ENCODE results near the gene PRICKLE2.
A peak's percentile ranks its signal among the peaks of the same experiment; 100 is the strongest.

Gene PRICKLE2

DNA sequence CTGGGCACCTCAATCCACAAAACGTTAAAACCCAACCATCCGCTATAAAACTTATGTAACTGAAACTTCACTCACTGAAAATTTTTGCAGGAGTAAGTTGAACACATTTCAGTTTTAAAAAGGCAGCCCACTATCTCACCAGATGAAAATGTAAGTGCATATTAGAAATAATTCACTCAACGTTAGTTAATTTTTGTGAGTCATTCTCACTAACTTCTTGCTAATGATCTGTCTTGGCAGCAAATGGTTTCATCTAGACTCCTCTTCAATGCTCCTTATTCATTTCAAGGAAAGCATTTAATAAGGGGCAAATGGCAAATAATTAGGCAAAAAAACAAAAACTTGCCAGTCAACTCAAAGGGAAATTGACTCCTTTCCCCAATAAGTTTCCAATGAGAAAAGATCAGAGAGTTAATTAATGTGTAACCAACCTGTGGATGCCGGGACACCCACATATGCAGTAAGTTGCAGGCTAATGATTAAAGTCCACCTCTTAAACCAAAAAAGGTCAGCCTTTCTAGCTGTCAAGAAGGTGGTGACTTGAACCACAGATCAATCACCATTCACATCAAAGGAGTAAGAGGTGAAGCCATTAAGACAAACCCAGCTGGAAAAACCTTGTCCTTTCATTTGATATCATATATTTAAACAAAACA lies 22.9 kb upstream of the PRICKLE2 start:
- no peak for DNase-seq

DNA sequence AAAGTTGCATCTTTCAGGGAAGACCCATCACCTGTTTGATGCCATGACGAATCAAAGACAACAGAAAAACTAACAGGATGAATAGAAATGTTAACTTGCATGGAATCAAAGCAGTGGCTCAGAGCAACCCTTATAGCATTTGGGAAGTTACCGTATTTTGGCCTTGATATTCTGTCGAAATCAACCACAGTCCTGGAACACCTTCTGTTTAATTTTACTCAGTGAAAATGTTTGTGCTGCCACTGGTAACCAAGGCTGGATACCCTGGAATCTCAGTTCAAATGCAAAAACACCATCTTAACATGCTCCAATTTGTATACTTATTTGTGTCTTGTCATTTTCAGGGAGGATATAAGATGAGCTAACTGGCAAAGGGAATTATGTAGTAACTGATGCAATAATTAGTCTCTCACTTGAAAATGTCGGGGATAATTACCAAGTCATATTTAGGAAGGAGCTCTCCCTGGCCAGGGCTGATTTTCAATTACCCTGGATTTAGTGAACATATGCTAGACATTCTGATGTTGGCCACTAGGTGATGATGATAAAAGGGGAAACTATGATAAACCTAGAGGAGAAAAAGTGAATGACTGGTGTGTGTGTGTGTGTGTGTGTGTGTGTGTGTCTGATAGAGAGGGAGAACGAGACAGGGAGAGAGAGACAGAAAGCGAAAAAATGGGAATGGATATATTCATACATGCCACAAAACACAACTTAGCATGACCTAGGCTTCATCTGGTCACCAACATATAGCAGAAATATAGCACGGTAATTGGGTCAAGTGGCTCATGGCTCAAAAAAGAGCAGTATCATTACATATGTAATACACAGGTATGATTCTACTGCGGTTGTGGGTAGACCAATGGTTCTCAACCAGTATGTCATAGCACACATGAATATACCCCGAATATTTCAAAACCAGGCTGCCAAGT lies 19.0 kb upstream of the PRICKLE2 start:
- DNase-seq = no peak

DNA sequence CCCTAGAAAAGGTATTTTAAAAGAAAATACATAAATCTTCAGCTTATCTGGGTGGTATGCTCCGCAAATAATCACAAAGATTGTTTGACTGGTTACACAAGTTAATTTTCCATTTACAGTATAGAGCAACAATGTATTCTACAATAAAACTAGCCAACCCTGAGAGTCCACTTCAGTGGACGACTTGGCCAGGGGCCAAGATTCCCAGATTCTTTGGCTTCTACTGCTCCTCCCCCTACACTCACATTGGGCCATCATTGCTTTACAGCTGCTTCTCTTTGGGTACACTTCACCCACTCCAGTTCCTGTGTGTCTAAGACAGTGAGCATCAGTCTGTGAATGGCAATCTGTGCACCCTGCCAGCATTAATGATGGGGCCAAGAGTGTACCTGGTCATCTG lies 17.2 kb upstream of the PRICKLE2 start:
- no peak for DNase-seq

DNA sequence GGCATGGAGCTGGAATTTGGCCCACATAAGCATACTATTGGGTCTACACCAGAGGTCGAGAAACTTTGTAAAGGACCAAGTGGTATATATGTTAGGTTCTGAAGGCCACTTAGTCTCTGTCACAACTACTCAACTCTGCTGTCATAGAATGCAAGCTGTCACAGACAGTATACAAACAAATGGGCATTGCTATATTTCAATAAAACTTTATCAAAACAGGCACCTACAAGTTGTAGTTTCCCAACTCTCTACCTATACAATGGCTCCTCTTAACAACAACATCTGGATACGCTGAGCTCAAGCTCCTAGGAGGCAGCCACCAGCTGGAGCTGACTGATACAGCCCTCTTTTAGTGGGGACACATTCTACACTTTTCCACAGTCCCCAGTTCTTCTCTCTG lies 15.7 kb upstream of the PRICKLE2 start:
- DNase-seq = no peak

DNA sequence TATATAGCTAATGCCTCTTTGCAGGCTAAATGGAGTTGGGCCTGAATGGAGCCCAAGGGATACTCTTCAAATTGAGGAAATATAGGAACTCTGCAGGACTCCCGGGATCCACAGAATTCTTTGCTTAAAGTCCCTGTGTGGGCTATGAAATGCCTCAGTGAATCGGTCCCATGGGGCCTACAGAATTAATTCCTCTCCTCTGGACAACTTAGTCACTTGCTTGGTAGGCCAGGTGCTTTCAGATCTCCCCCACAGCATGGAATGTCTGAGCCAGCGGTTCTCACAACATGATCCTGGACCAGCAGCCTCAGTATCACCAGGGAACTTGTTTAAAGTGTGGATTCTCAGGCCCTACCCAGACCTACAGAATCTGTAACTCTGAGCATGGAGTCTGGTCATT lies 15.1 kb upstream of the PRICKLE2 start:
- DNase-seq = no peak

DNA sequence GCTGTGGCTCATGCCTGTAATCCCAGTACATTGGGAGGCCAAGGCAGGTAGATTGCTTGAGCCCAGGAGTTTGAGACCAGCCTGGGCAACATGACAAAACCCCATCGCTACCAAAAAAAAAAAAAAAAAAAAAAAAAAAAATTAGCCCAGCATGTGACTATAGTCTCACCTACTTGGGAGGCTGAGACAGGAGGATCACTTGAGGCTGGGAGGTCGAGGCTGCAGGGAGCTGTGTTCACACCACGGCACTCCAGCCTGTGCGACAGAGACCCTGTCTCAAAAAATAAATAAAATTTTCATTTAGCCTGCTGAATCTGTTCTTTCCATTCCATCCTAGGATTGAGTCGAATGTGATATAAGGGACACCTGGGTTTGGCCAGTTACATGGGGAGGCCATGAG lies 14.6 kb upstream of the PRICKLE2 start:
- no peak for DNase-seq

DNA sequence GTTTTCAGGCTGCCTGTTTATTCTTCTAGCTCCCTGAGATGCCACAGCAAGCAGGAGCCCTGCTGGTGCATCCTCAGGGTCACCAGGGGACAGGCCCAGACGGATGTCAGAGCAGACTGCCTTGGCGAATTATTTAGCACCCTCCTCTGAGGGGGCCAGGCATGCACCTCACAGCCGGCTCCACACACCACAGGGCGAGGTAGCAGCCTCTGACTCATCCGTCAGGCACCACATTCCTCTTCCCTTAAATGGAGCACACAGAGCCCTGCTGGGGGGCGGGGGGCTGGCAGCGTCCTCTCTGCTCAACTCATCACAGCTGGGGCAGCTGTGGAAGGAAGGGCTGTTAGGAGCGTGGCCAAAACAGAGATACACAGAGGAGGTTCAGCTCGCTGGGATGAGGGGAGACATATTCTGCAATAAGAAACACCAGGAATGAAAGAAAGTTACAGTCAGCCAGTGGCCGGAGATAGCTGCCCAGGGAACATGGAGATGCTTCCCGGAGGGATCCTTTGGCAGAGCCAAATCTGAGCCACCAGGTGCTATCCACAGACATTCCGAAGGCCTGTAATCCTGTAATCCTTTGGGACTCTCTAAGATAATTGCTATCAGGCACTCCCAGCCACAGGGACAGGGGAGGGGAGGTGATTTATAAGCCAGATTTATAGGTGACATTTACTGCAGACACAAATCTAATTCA lies 13.9 kb upstream of the PRICKLE2 start:
- peak; percentile 91 for DNase-seq

DNA sequence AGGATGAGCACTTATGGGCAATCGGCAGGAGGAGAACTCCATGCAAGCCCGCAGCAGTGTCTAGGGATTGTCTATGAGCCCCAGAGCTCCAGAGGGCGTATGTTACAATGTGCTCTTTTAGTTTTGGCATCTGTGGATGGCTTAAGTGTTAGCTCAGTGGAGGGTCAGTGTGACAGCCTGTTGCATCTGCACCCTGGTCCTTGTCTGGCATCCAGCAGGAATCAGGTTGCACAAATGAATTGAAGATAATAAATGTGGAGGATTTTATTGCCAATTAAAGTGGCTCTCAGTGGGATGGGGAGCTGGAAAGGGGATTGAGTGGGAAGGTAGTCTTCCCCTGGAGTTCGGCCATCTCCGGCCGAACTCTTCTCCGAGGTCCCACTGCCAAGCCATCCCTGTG lies 11.8 kb upstream of the PRICKLE2 start:
- DNase-seq = no peak

DNA sequence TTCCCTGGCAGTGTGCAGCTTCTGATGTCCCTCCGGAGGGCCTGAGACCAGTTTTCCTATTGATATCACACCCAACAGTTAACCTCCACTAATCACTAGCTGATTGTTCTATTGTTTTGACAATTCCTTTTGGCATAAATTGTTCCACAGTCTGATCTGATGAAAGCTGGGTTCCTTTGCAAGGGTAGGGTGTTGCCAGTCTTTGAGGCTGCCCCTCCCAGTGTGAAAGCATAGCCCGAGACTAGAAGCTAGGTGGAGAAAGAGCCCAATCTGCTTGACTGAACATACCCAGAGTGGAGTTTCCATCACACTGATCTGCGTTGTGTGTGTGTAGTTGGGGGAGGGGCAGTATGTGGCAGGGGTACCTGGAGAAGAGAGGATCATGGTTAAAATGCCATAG lies 10.3 kb upstream of the PRICKLE2 start:
- DNase-seq = no peak

DNA sequence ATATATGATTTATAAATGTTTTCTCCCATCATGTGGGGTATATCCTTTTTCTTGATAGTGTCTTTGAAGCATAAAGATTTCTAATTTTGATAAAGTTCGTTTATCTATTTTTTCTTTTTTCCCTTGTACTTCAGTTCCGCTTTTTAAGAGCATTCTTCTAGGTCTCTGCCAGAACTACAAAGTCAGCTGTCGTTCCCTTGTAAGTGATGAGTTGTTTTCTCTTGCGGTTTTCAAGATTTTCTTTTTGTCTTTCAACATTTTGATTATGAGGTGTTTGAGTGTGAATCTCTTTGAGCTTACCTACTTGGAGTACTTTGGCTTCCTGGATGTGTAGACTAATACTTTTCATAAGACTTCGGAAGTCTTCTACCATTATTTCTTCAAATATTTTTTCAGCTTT lies 9.3 kb upstream of the PRICKLE2 start:
- DNase-seq = no peak

DNA sequence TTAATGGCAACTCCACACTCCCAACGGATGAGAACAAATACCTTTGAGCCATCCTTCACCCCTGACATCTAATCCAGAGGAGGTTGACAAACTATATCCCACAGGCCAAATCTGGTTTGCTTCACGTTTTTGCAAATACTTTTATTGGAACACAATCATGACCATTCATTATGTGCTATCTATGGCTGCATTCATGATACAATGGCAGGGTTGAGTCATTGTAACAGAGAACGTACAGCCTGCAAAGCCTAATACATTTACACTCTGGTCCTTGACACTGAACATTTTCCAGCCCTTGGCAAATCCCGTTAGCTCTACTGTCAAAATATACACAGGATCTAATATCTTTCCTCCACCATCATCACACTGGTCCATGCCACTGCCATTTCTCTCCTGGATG lies 7.6 kb upstream of the PRICKLE2 start:
- no peak for DNase-seq

DNA sequence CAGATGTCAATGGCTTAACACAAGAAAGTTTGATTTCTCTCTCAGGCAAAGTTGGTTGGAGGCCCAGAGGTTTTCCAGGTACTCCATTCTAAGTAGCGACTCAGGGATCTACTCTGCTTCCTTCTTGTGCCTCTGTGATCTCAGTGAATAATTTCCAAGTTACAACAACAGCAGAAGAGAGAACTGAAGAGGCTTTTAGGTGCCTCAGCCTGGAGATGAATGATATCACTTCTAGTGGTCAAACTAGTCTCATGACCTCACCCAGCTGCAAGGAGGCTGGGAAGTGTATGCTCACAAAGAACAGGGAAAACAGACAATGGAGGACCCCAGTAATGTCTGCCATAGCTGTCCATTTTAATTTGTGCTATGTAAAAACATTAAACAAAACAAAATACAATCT lies 4.6 kb upstream of the PRICKLE2 start:
- DNase-seq = no peak

DNA sequence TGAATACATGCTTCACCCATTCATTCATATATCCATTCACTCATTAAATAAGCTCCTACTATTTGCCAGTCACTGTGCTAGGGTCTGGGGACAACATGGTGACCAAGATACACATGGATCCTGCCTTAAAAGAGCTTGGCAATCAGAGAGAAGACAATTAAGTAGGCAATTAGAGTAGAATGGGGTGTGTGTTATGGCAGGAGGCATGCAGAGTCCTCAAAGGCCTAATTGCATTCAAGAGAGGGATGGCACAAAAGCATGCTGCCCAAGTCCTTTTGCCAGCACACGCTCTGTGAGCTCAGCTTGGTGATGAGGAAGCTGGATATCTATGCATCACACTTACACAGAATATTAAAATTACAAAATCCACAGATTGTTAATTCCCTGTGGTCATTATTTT lies 2.8 kb upstream of the PRICKLE2 start:
- DNase-seq = no peak

DNA sequence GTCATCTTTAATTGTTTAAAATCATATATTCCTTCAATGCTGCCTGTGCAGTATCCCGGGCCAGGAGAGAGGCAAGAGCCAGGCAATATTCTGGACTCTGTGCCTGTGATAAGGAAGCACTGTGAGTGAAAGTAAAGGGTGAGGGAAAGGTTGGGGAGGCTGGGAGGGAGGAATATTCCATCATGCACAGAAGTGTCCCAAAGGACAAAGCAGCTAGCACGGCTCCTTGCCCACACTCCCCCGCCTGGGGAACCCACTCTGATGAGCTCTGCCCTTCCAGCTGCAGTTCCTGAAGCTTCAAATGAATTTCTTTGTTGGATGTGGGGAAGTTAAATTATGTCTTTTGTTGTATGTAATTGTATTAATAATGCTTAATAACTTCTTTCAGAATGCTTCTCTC lies 1.5 kb upstream of the PRICKLE2 start:
- peak; percentile 20 for DNase-seq

DNA sequence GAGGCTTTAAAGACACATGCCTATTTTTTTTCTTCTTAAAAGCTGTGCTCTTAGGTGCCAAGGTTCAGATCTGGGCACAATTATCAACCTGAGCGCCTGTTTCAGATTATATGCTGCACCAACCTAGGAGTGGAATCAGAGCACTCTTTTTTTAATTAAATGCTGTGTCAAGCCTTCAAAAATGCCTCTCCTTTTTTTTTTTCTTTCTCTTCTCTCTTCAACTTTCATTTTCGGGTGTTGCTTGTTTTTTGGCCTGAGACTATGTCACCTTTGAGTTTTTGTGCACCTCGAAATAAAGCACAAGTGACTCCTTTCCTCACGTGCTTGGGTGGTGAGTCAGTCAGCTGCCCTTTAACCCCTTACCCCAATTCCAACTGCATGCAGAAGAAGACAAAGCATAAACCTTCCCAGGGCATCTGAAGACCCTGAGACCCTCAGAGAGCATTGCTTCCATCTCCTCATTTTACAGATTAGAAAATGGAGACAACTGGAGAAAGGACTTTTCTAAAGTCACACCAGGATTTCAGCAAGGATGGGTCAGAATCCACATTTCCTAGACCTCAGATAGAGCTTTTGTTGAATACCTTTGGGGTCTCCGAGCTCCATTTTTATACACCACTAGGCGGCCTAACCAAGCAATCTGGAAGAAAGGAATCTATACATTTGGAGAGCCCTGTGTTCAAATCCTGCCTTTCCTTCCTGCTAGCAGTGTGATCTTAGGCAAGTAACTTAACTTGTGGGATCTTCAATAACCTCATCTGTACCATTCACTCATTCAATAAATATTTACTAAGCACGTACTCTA lies 631 bp upstream of the PRICKLE2 start:
- no peak for DNase-seq

DNA sequence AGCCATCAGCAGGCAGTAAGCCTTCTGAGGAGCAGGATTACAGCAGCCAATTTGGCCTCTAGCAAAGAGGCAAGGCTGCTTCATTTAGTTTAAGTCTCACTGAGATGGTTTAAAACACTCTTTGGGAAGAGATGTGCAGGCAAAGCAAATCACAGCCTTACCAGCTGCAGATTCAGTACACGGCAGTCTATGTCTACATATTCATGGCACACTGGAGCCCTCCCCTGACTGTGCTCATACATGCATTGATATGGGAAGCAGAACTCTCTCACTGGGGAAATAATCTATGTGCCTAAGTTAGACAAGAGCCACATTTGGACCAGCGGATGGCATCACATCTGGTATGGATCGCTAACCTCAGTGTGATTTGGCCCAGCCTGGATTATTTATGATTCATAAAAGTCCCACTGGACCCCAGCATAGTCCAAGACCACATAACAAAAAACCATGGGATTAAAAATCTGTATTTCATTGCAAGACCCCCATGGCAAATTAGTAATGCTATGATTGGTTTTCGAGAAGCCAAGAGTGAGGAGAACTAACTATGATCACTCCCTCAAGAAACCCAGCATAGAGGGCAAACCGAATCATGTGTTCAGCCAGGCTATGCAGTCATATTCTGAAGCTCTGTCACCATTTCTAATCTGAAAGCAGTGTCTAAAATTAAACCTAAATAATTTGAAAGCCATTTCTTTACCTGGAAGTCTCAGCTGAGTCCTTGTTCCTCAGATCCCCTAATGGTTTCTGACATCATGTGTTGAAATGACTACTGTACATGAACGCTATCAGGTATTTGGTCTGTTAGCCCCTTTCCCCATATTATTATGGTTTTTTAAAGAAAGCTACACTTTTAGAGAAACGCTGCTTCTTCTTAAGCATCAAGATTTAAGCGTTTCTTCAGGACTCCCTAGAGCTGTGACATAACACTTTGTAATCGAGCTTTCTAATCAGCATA lies 1.2 kb downstream of the PRICKLE2 start:
- peak; percentile 62 for DNase-seq

DNA sequence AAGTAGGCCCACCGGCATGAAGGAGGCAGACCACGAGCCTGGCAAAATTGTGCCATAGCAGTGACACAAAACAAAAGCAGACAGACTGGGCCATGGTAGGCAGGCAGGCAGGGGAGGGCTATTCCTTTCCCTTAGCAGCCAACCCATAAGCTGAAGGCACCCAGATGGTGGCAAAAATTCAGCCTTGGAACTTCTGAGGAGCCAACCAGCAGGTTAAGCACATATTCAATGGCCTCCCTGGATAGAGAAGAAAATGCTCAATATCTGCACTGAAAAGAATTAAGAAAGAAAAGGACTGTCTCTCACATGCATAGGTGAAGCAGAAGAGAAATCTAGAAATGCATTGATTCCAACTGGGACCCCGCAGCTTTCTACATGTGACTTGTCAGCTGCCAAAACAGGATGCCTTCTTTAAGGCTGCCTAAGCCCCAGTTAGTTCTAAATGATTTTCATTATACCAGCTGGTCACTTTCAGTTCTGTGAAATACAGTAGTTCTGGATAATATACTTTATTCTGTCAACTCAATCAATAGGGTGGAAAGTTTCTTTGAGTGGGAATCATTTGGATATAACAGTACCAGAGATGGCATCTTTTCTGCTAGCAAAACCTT lies 2.7 kb downstream of the PRICKLE2 start:
- DNase-seq = no peak

DNA sequence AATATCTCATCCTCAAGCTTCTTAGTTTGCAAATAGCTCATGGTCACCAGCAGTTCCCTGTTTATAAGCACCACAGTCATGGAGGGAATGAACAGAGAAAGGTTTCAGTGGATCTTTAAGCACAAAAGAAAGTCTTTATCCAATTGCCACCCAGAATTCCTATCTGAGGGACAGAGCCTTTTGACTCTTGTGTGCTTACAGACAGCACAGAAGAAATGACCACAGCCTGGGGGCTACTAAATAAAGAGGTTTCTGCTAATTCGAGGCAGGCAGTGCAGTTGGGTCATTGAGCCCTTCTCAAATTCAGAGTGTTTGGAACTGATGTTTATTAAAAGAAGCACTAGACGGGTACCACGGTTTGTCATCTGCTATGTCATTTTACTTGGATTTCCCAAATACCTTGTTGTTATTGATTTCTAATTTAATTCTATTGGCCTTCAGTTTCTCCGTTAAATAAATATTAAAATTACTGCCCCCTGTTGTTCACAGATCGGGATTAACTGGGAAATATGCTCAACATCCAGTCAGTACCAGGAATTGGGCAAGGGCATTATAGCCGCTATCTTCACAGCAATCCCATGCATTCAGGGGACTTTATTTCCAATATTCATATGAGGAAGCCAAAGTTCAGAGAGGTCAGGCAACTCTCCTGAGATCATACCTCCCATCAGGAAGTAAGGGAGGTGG lies 3.6 kb downstream of the PRICKLE2 start:
- DNase-seq = no peak

DNA sequence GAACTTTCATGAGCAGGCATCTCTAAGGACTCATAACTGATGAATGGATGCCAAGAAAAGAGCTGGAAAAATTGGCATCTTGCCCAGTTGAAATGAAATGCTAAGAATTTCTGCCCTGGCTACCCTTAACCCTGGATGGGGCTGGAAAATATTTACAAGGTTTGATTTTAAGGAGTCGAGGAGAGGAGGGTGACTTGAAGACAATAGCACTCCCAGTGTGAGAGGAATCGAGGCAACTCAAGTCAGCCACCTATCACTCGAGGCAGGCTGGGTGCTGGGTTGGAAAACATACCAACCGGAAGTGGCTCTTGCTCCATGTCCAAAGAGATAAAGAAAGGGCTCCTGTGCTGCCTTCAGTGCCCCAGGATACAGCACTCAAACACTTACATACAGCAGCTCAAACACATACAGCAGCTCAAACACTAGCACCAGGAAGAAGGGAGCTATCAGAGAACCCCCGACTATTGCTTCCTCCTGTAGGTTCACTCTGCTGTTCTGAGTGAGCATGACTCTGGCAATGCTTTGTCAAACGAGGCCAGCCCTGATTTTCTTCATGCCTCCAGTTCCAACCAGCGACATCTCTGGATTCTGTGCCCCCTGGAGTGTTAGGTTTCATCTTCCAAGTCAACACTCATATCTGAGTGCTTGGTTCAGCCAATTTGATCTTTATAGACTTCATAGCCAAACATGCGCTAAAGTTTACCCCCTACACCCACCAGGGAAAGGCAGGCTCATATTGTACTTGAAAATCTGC lies 4.9 kb downstream of the PRICKLE2 start:
- peak; percentile 41 for DNase-seq

DNA sequence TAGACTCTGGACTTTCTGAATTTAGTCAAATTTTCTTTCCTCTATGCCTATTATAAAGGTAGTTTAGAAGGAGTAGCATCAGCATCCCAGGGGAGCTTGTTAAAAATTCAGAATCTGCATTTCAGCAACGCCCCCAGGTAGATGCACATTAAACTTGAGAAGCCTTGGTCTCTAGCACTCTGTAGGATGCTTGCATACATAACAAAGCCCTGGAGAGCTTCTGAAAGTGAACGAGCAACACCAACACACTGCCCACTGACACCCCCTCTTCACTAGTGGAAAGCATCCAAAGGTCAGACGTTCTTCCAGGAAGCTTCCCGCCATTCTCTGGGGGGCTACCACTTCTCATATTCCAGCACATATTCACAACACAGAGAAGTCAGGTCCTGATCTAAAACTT lies 6.5 kb downstream of the PRICKLE2 start:
- DNase-seq = peak; percentile 38
